NCI-H748 treated with DMSO at 0.1 percent for 48 hours (cell line): ENCODE measurements around the gene NGEF.
"Not testable (repeated sequence)": the region's sequence is repeated elsewhere in the genome, so short reads cannot be mapped to it uniquely, and the experiment has no call there.

Source experiments
- DNase-seq: peaks from one replicate; lab custom pipeline; 2025; lab: John Stamatoyannopoulos, UW

The NGEF gene

GRCh38 chr2:233021771-233022170 is 8.7 kb upstream of the NGEF start:
- no peak for DNase-seq

DNA sequence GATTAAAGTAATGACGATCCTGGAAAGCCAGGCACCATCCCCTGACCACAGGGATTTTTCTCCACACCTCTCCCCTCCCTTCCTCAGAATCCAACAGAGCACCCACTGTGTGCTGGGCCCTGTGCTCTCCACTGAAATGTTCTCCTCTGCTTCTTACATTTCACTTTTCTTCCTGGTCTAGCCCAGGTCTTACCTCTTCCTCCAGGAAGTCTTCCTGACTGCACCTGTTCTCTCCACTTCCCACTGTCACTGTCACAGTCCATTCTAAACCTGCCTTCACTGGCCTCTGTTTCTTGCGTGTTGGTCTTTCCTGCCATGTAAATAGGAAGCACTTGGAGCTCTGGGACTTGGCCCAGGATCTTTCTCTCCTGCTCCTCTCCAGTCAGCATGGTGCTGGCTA is 7.4 kb upstream of the NGEF start:
- DNase-seq = no peak

DNA sequence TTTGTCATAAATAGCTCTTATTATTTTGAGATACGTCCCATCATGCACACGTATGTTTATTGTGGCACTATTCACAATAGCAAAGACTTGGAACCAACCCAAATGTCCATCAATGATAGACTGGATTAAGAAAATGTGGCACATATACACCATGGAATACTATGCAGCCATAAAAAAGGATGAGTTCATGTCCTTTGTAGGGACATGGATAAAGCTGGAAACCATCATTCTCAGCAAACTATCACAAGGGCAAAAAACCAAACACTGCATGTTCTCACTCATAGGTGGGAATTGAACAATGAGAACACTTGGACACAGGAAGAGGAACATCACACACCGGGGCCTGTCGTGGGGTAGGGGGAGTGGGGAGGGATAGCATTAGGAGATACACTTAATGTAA is 6.6 kb upstream of the NGEF start:
- not testable (repeated sequence) for DNase-seq

DNA sequence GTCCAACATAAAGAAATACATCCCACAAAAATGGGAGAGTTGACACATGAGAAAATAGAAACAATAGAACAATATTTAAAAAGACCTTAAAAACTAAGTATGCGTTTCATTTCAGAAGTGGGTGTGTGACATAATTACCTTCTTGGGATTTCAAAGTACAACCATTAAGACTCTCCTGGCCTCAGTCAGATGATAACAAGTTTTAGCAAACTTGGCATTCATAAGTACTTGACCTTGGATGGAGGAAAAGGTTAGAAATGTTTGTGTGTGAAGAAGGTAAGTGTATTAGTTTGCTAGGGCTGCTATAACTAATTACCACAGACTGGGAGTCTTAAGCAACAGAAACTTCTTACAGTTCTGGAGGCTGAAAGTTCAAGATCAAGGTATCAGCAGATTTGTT is 4.9 kb upstream of the NGEF start:
- no peak for DNase-seq

DNA sequence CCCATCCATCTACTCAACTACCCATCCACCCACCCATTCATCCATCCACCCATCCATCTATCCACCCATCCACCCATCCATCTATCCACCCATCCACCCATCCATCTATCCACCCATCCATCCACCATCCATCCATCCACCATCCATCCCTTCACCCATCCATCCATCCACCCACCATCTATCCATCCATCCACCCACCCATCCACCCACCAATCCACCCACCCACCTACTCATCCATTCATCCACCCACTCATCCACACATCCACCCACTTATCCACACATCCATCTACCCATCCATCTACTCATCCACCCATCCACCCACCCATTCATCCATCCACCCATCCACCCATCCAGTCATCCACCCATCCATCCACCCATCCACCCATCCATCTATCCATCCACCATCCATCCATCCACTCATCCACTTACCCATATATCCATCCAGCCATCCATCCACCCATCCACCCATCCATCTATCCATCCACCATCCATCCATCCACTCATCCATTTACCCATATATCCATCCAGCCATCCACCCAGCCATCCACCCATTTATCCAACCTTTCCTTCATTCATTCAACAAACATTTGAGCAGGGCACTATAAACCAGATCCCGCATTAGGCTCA is 2.1 kb upstream of the NGEF start:
- DNase-seq = no peak

DNA sequence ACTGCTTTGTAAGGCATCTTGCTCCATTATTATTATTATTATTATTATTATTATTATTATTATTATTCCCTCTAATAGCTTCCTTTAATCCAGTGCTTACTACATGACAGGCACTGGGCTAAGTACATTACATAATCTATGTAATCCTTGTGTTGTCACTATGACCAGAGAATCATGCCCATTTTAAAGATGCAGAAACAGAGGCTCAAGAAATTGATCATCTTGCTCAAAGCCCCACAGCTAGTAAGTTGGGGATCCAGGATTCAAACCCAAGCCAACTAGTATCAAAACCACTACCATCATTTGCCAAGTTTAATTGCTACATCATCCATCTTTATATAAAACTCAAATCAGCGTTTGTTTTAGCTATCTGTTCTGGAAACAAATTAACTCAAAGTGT is 594 bp upstream of the NGEF start:
- no peak for DNase-seq

- no peak for DNase-seq
Measured at GRCh38 chr2:233012301-233012971, 620 bp downstream of the NGEF start.

- DNase-seq = no peak
Measured at GRCh38 chr2:233011702-233012131, 1.3 kb downstream of the NGEF start.

DNA sequence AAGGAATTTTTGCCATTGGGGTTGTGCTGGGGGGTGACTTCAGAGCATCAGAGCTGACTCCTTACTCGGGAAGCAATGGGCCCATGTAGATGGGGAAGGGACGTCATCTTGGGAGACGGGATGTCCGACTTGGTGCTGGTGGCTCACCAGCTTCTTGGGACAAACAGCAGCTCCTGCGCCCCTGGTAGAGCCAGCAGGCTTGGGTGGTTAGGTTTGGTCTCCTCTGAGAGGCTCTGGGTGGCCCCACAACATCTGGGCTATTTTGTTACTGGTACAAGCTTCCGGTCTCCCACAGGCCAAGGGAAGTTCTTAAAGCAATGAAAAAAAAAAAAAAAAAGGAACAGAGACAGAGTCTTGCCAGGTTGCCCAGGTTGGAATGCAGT is 1.8 kb downstream of the NGEF start:
- no peak for DNase-seq

DNA sequence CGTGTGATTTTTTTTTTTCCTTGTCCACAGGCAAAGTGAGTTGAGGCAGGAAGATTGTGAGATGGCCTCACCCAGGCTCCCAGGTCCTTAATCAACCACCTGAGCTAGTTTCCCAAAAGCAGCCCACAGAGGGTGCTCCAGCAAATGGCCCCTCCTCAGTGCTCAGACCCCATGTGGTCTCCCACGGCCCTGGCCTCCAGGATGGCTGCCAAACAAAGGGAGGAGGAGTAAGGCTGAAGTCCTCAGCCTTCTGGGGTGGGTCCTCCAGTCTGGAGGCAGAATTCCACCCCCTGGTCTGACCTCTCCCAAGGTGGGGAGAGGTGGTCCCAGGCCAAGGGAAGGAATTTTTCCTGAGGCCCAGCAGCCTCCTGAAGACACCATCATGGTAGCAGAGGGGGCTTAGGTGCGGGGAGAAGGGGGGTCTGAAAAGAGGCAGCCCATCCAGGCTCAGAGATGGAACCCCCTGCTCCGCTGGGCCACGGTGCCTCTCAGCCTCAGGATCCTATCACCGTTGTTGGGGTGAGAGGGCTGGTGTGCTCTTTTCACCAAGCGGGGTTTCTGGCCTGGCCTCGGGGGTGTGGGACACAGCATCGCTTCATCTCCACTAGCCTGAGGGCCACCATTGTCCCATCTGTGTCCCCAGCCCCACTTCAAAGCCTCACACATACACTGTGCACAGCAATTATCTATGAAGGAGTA is 2.3 kb downstream of the NGEF start:
- DNase-seq = no peak

DNA sequence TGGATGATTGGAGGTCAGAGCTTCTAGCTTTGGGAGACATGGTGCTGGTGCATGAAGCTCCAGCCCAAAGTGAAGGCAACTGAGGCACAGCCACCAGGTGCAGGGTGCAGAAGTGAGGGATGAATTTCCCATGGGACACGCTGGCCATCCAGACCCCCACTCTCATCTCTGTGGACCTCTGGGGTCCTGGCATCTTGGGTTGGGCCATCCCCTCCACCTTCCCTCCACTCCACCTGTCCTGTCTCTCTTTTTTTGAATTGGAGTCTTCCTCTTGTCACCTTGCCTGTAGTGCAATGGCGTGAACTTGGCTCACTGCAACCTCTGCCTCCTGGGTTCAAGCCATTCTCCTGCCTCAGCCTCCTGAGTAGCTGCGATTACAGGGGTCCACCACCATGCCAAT is 3.4 kb downstream of the NGEF start:
- no peak for DNase-seq

GRCh38 chr2:233007739-233008138 is 5.3 kb downstream of the NGEF start:
- no peak for DNase-seq

DNA sequence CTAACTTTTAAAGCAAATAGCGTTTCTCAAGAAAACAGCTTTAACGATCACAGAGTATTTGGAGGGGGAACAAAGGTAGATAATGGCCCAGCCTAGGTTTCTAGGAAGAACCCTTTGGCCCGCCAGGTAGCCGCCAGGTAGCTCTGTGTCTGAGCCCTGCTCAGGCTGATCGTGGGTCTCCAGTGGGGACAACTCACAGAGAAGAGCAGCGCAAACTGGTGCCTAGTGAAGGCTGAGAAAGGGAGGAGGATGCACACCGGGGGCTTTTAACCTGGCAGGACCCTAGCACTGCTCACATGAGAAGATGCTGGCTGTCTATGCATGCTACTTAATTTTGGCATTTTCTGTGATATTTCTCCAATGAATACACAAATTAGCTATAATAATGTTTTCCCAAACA is 5.8 kb downstream of the NGEF start:
- no peak for DNase-seq

DNA sequence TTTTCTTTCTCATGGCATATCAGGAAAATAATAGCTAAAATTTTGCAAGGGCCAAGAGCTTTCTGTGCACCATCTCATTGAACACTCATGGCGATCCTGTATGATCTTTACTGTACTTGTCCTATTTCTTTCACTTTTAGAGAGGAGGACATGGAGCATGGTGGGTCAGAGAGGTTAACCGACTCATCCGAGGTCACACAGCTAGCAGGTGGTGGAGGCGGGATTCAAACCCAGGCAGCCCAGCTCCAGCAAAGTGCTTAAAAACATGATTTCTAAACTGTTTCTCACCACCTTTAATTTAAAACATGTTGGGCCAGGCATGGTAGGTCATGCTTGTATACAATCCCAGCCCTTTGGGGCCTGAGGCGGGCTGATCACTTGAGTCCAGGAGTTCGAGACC is 6.4 kb downstream of the NGEF start:
- no peak for DNase-seq

DNA sequence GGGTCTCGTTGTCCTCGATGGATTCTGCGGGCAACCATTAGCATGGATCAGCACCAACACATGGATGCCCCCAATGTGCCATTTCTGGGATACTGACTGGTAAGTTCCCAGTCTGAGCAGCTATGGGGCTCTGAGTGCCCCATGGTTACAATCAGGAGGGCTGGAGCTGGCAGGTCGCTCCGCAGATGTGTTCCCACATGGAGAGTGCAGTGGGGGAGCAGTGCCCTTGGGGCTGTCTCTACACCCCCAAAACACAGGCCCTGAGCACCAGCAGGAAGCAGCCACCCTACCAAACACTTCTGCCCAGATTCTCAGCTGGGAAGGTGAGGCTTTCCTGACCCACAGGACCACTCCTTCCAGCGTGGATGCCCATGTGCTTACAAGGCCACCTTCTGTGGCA is 8.0 kb downstream of the NGEF start:
- DNase-seq = no peak

DNA sequence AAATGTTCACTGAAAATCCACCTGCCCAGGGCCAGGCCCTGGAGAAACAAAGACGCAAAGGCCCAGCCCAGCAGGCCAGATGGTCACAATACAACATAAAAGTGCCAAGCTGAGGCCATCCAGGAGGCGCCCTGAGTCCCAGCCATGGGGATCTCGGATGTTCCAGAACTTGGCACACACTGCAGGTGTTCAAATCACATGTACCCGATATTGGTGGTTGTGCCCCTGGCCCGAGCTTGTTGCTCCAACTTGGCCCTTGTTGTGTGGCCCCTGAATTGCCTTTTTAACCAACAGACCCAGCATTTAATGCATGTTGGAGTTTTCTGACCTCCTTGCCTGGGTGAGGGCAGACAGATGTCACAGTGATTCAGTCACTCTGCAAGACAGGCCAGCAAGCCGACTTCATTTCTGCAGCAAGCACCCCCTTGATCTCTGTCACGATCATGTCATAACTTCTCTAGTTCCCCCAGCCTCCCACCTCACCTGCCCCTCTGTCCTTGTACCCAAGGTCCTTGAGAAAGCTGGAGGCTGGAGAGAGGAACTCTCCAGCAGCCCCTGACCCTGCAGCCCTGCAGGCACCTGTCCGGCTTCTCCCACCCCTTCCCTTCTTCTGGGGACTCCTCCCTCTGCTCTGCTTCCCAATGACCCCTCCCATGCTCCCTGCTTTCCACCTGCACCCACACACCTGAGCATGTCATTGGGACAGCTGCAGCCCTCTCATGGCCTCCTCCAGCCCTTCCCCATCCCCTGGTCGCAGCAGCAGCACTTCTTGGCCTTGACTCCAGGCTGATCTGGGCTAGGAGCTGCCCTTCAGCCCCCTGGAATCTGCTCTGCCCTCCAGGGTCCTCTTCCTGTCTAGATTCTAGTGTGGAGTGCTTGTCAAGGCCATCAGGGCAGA is 9.1 kb downstream of the NGEF start:
- DNase-seq = no peak

DNA sequence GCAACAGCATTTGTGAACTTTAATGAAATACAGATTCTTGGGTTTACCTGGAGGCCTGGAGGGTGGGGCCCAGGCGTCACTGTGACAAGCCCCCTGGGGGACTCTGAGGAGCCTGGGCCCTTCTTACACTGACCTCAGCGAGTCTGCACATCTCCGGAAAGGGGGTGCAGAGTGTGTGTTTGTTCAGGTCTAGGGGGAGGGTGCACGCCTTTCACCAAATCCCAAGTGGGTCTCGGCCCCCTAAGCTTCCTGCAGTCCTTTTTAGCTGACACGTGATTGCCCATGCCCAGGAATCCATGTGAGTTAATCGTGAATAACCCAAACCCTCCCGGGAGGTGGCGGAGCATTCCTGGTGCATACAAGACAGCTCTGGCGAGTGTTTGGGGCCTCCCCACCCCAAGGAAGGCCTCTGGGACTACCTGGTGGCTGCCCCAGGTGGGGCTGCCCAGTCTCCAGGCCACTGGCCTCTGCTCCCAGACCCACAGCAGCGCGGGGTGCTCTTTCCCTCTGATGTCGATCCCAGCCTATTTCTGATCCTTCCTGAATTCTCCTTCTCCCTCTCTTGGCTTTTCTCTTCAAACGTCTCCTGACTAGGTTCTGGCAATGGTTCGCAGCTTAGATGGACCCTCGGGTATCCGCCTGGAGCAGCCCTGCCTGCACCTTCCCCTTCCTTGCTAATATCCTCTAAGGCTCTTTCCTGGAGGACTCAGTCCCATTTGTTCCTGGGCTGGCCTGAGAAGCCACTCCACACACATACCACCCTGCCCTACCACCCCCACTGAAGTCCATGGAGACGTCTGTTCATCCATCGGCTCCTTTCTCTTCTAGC is 10.0 kb downstream of the NGEF start:
- no peak for DNase-seq

- no peak for DNase-seq
Measured at GRCh38 chr2:233000886-233001750, 11.9 kb downstream of the NGEF start.

GRCh38 chr2:232999354-232999753 is 13.7 kb downstream of the NGEF start:
- DNase-seq = no peak

DNA sequence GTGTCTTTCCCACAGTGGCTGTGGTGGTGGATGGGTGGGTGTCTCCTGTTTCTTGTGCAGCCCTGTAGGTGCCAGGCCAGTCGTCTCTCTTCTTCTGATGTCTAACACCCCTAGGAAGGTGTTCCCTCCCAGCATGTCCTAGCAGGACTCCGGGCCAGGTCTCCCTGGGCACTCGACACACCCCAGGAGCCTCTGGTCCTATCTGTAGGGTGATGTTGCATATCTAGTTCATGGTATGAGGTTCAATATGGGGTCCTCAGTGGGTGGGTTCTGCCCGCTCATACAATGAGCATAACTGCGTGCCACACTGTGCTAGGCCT is 14.4 kb downstream of the NGEF start:
- DNase-seq = no peak
